Panc1 (cell line): ENCODE measurements around the gene SYTL3. TPM values are rescaled to one million over a fixed set of nuclear protein-coding genes. Genes with fewer than 3 reads are reported as not detected.

Source experiments
- ATAC-seq: fragments of 200-7000 bp; cut with Tn5 transposase; 2 replicates; pipeline ENCODE4 v1.9.1; 2020; ENCODE audit warnings: mild to moderate bottlenecking, moderate library complexity
- BruUV-seq: library from RNA; stranded (reverse); fragments of 400-500 nt; replicated peaks from 2 replicates; lab custom pipeline; 2021; lab: Mats Ljungman, UMichigan
- CTCF ChIA-PET: fragments of 300-600 bp; sonication (Branson Sonifier 250); formaldehyde crosslinking; loops from one replicate; lab custom pipeline; 2022; ENCODE audit warnings: antibody characterized with exemption; lab: Charles Lee
- POLR2A ChIA-PET: fragments of 300-600 bp; sonication (Branson Sonifier 250); formaldehyde crosslinking; loops from one replicate; lab custom pipeline; 2022; ENCODE audit warnings: antibody characterized with exemption; lab: Charles Lee
- DNase-seq: peaks from one replicate; pipeline ENCODE4 v3.0.0-alpha.2; 2010; ENCODE audit warnings: low read depth, low spot score
- H3K27ac ChIP-seq: 2 replicates; pipeline ENCODE4 v1.5.1; 2011; ENCODE audit warnings: mild to moderate bottlenecking, low read length, inconsistent platforms
- H3K27me3 ChIP-seq: fragments of 200-500 bp; sonication (Bioruptor generic); 2 replicates; pipeline ENCODE4 v1.6.0; 2014; ENCODE audit warnings: low read length, inconsistent platforms; ENCODE audit not compliant: control insufficient read depth, insufficient read depth
- H3K36me3 ChIP-seq: fragments of 200-500 bp; sonication (Bioruptor generic); 2 replicates; pipeline ENCODE4 v1.5.1; 2014; ENCODE audit warnings: inconsistent platforms, mild to moderate bottlenecking, low read length, moderate library complexity; ENCODE audit not compliant: control insufficient read depth, insufficient read depth
- H3K4me1 ChIP-seq: 2 replicates; pipeline ENCODE4 v1.5.1; 2011; ENCODE audit warnings: inconsistent platforms, mild to moderate bottlenecking, low read length, moderate library complexity; ENCODE audit not compliant: control insufficient read depth, insufficient read depth
- H3K4me3 ChIP-seq, 2 experiments: 2 replicates each; pipeline ENCODE4 v1.5.1; 2011 to 2012; ENCODE audit warnings: low read depth in 2 of 2, low read length in 2 of 2, mild to moderate bottlenecking in 2 of 2, inconsistent platforms in 1 of 2, moderate library complexity in 1 of 2
- H3K9me3 ChIP-seq: fragments of 200-500 bp; sonication (Bioruptor generic); 2 replicates; pipeline ENCODE4 v1.5.1; 2014; ENCODE audit warnings: low read depth, mild to moderate bottlenecking, inconsistent platforms, low read length, moderate library complexity; ENCODE audit not compliant: control insufficient read depth, insufficient read depth
- CTCF ChIP-seq: fragments of 450-650 bp; IDR thresholded peaks from 2 replicates; pipeline ENCODE4 v1.5.1; 2017; ENCODE audit warnings: mild to moderate bottlenecking
- POLR2AphosphoS5 ChIP-seq: IDR thresholded peaks from 2 replicates; pipeline ENCODE4 v1.6.1; 2012; ENCODE audit warnings: mild to moderate bottlenecking, low read depth, low read length, moderate library complexity
- REST ChIP-seq, 2 experiments: IDR thresholded peaks; 2 replicates each; pipeline ENCODE4 v1.6.1; 2011 to 2012; ENCODE audit warnings: low read depth in 2 of 2, control low read depth in 1 of 2, low read length in 1 of 2, mild to moderate bottlenecking in 1 of 2, moderate library complexity in 1 of 2; ENCODE audit not compliant: insufficient read depth in 1 of 2
- SIN3A ChIP-seq: IDR thresholded peaks from 2 replicates; pipeline ENCODE4 v1.6.1; 2012; ENCODE audit warnings: low read depth, mild to moderate bottlenecking, low read length, moderate library complexity, borderline replicate concordance; ENCODE audit not compliant: insufficient read depth
- TCF7L2 ChIP-seq: IDR thresholded peaks from 2 replicates; pipeline ENCODE4 v1.6.1; 2011; ENCODE audit warnings: mild to moderate bottlenecking, low read depth, low read length, inconsistent platforms
- in situ Hi-C: cut with HindIII; loops from 2 replicates; pipeline ENCODE4 v1.10.0; 2016; ENCODE audit warnings: low sequenced_read_pairs, low pct_unique_long_range_greater_than_20kb
- intact Hi-C: fragments of 100-400 bp; cut with micrococcal nuclease; formaldehyde crosslinking; loops from one replicate; pipeline ENCODE4 v1.10.0; 2022; ENCODE audit not compliant: unreplicated experiment
- total RNA-seq: library from RNA; stranded (reverse); gene quantifications from one replicate; pipeline ENCODE4 v1.2.1, GENCODE V29; 2021; ENCODE audit not compliant: unreplicated experiment

Gene SYTL3
- total RNA-seq, 1 experiment from 2014 or later: 1.4 TPM

- no peaks in the 10 kb centered on the region for H3K36me3 ChIP-seq
- TF ChIP-seq POLR2AphosphoS5: no peak
- TF ChIP-seq SIN3A: no peak
- TF ChIP-seq TCF7L2: no peak
- TF ChIP-seq REST (IDR thresholded peaks at IDR 0.05; ENCODE audit: insufficient read depth in 1 of 2, low read depth in 2 of 2, low read length in 1 of 2): no peak
- no peak for TF ChIP-seq CTCF
- intact Hi-C loops: no loop called here
- no peak overlapping the region for H3K27ac ChIP-seq
- BruUV-seq: no TSS peak
- H3K4me3 ChIP-seq: no peak overlapping the region
- 0 out of 2 replicates have a peak, but pooled peaks have one; percentile 43 for ATAC-seq
- in situ Hi-C loops: no loop called here
- CTCF ChIA-PET: no interaction called here
- H3K4me1 ChIP-seq: no peaks in the 10 kb centered on the region
- no peaks in the 10 kb centered on the region for H3K9me3 ChIP-seq
- DNase-seq: no peak
- POLR2A ChIA-PET: no interaction called here
- no peaks in the 10 kb centered on the region for H3K27me3 ChIP-seq
Measured at GRCh38 chr6:158686791-158687381, 37.0 kb downstream of the SYTL3 start.

- no peak overlapping the region for H3K27ac ChIP-seq
- CTCF ChIA-PET: no interaction called here
Measured at GRCh38 chr6:158687506-158687905, 37.7 kb downstream of the SYTL3 start.

GRCh38 chr6:158688860-158689259, 39.0 kb downstream of the SYTL3 start:
- Histone ChIP-seq H3K27ac (no peak overlapping the region), H3K36me3 (no peaks in the 10 kb centered on the region), H3K4me3 (no peak overlapping the region), H3K9me3 (no peaks in the 10 kb centered on the region), H3K27me3 (no peaks in the 10 kb centered on the region), H3K4me1 (no peaks in the 10 kb centered on the region)
- CTCF ChIA-PET: no interaction called here
- ATAC-seq: no peak
- TF ChIP-seq SIN3A (no peak), POLR2AphosphoS5 (no peak), CTCF (no peak), TCF7L2 (no peak), REST (IDR thresholded peaks at IDR 0.05; ENCODE audit: insufficient read depth in 1 of 2, low read depth in 2 of 2, low read length in 1 of 2) (no peak)
- intact Hi-C loops (no loop called here), in situ Hi-C loops (no loop called here)
- BruUV-seq: no TSS peak
- no peak for DNase-seq
- POLR2A ChIA-PET: interaction anchor here (0.5 kb wide), 1 partner anchor 44 kb away, joined by 3 read pairs; the partner anchor contains the start of gene DYNLT1

More at GRCh38 chr6:158687506-158687905, 37.7 kb downstream of the SYTL3 start:
- Histone ChIP-seq H3K9me3 (no peaks in the 10 kb centered on the region), H3K4me3 (no peak overlapping the region), H3K4me1 (no peaks in the 10 kb centered on the region), H3K36me3 (no peaks in the 10 kb centered on the region), H3K27me3 (no peaks in the 10 kb centered on the region)
- no peak for TF ChIP-seq TCF7L2
- BruUV-seq: no TSS peak
- ATAC-seq: no peak
- in situ Hi-C loops (no loop called here), intact Hi-C loops (no loop called here)
- no peak for DNase-seq
- POLR2A ChIA-PET: no interaction called here
